GM19468 (cell line): ENCODE results near the gene ABCA3.

Source experiments
- ATAC-seq: cut with Tn5 transposase; IDR thresholded peaks from one replicate; pipeline ENCODE4 v1.9.1; 2021; ENCODE audit warnings: mild to moderate bottlenecking, moderate library complexity, moderate number of reproducible peaks; ENCODE audit not compliant: unreplicated experiment; ENCODE audit errors: extremely low read depth

Gene ABCA3

GRCh38 chr16:2358811-2359210, 18.3 kb upstream of the ABCA3 start:
- ATAC-seq: no peak

- no peak for ATAC-seq
Observed at GRCh38 chr16:2357331-2357730, 16.8 kb upstream of the ABCA3 start.

GRCh38 chr16:2350500-2350899, 10.0 kb upstream of the ABCA3 start:
- ATAC-seq: no peak

GRCh38 chr16:2343211-2343610, 2.7 kb upstream of the ABCA3 start:
- no peak for ATAC-seq

- ATAC-seq: no peak
Observed at GRCh38 chr16:2341456-2342447, 1.2 kb upstream of the ABCA3 start.

GRCh38 chr16:2339521-2340484, 725 bp downstream of the ABCA3 start:
- no peak for ATAC-seq

GRCh38 chr16:2337431-2338296, 2.9 kb downstream of the ABCA3 start:
- no peak for ATAC-seq

GRCh38 chr16:2335286-2335895, 5.1 kb downstream of the ABCA3 start:
- no peak for ATAC-seq

GRCh38 chr16:2333772-2334379, 6.7 kb downstream of the ABCA3 start:
- no peak for ATAC-seq

- ATAC-seq: no peak
Observed at GRCh38 chr16:2333231-2333630, 7.3 kb downstream of the ABCA3 start.

- no peak for ATAC-seq
Observed at GRCh38 chr16:2331931-2332267, 8.6 kb downstream of the ABCA3 start.

GRCh38 chr16:2331199-2331930, 9.2 kb downstream of the ABCA3 start:
- no peak for ATAC-seq

GRCh38 chr16:2329532-2329931, 11.0 kb downstream of the ABCA3 start:
- ATAC-seq: no peak

GRCh38 chr16:2328428-2328827, 12.1 kb downstream of the ABCA3 start:
- ATAC-seq: no peak

GRCh38 chr16:2326191-2326590, 14.3 kb downstream of the ABCA3 start:
- ATAC-seq: no peak

GRCh38 chr16:2325791-2326190, 14.7 kb downstream of the ABCA3 start:
- no peak for ATAC-seq

- ATAC-seq: no peak
Observed at GRCh38 chr16:2325181-2325580, 15.3 kb downstream of the ABCA3 start.

- no peak for ATAC-seq
Observed at GRCh38 chr16:2324296-2324859, 16.1 kb downstream of the ABCA3 start.
